Mesenteric fat pad (tissue), 1 donor: Measurements from ENCODE around the gene LPAR3. TPM values are rescaled to one million over a fixed set of nuclear protein-coding genes. Genes with fewer than 3 reads are reported as not detected.

Experiments
- DNase-seq: peaks from one replicate; pipeline ENCODE4 v3.0.0-alpha.2; 2020; ENCODE audit warnings: low spot score
- total RNA-seq: library from RNA; stranded (reverse); fragmentation: NEBNext Ultra II Directional; extraction: Animal tissue kit (Norgen Biotek cat#: 25700); gene quantifications from one replicate; pipeline ENCODE4 v1.2.1, GENCODE V29; 2021
- donor health status: DM: yes; HTN: yes; CAD: no.

LPAR3 gene
- total RNA-seq, 1 donor from 2014 or later, result not detected

GRCh38 chr1:84780000-84780716 lies 112.8 kb downstream of the LPAR3 start:
- DNase-seq, result no peak

GRCh38 chr1:84776639-84777038 lies 116.4 kb downstream of the LPAR3 start:
- DNase-seq, result no peak

GRCh38 chr1:84775535-84775920 lies 117.5 kb downstream of the LPAR3 start:
- no peak for DNase-seq

- DNase-seq, result no peak
Observed at GRCh38 chr1:84774669-84775534, 118.1 kb downstream of the LPAR3 start.

GRCh38 chr1:84773933-84774497 lies 119.0 kb downstream of the LPAR3 start:
- no peak for DNase-seq

GRCh38 chr1:84773195-84773594 lies 119.8 kb downstream of the LPAR3 start:
- no peak for DNase-seq

- no peak for DNase-seq
Observed at GRCh38 chr1:84772428-84772943, 120.5 kb downstream of the LPAR3 start.

- DNase-seq, result no peak
Observed at GRCh38 chr1:84771895-84772294, 121.1 kb downstream of the LPAR3 start.

GRCh38 chr1:84770481-84770880 lies 122.5 kb downstream of the LPAR3 start:
- DNase-seq, result no peak

GRCh38 chr1:84769636-84770035 lies 123.4 kb downstream of the LPAR3 start:
- DNase-seq, result no peak

- DNase-seq, result no peak
Observed at GRCh38 chr1:84768634-84769033, 124.4 kb downstream of the LPAR3 start.

- DNase-seq, result no peak
Observed at GRCh38 chr1:84763912-84764680, 128.9 kb downstream of the LPAR3 start.

GRCh38 chr1:84762664-84763063 lies 130.3 kb downstream of the LPAR3 start:
- no peak for DNase-seq

Other genes with a start within 250 kb of the LPAR3 start
- 1.8 TPM for gene SSX2IP, start 202.7 kb downstream of the LPAR3 start, total RNA-seq
- 0.29 TPM for gene MCOLN2, start 103.9 kb upstream of the LPAR3 start, total RNA-seq
- 3.8 TPM for gene MCOLN3, start 155.3 kb upstream of the LPAR3 start, total RNA-seq